Hepatocyte (in vitro differentiated cells): ENCODE results near the gene RXRB. TPM values are rescaled to one million over a fixed set of nuclear protein-coding genes. Genes with fewer than 3 reads are reported as not detected.

Source experiments
- DNase-seq: peaks from one replicate; pipeline ENCODE4 v3.0.0-alpha.2; 2016; ENCODE audit warnings: low spot score
- H2AFZ ChIP-seq: fragments of 200-600 bp; sonication (generic); 2 replicates; pipeline ENCODE4 v1.6.0; 2016; ENCODE audit warnings: antibody characterized with exemption, mild to moderate bottlenecking
- H3K27ac ChIP-seq: fragments of 200-600 bp; sonication (generic); 2 replicates; pipeline ENCODE4 v1.5.1; 2016; ENCODE audit warnings: mild to moderate bottlenecking
- H3K27me3 ChIP-seq: fragments of 200-600 bp; sonication (generic); 2 replicates; pipeline ENCODE4 v1.6.1; 2016
- H3K36me3 ChIP-seq: fragments of 200-600 bp; sonication (generic); replicated peaks from 2 replicates; pipeline ENCODE4 v1.5.1; 2016; ENCODE audit warnings: low read depth; ENCODE audit not compliant: insufficient read depth
- H3K4me1 ChIP-seq: fragments of 200-600 bp; sonication (generic); 2 replicates; pipeline ENCODE4 v1.5.1; 2016; ENCODE audit warnings: mild to moderate bottlenecking, moderate library complexity; ENCODE audit not compliant: insufficient read depth
- H3K4me2 ChIP-seq: fragments of 200-600 bp; sonication (generic); 2 replicates; pipeline ENCODE4 v1.6.0; 2016
- H3K4me3 ChIP-seq: fragments of 200-600 bp; sonication (generic); 2 replicates; pipeline ENCODE4 v1.5.1; 2016; ENCODE audit warnings: mild to moderate bottlenecking
- H3K79me2 ChIP-seq: fragments of 200-600 bp; sonication (generic); 2 replicates; pipeline ENCODE4 v1.6.0; 2017; ENCODE audit warnings: mild to moderate bottlenecking
- H3K9me2 ChIP-seq: fragments of 200-600 bp; sonication (generic); replicated peaks from 2 replicates; pipeline ENCODE4 v1.6.0; 2017; ENCODE audit warnings: mild to moderate bottlenecking; ENCODE audit not compliant: insufficient read depth
- H3K9me3 ChIP-seq: fragments of 200-600 bp; sonication (generic); 2 replicates; pipeline ENCODE4 v1.5.1; 2016; ENCODE audit warnings: low read depth, mild to moderate bottlenecking
- H4K20me1 ChIP-seq: fragments of 200-600 bp; sonication (generic); 2 replicates; pipeline ENCODE4 v1.6.0; 2016; ENCODE audit warnings: mild to moderate bottlenecking; ENCODE audit not compliant: insufficient read depth, poor library complexity, severe bottlenecking
- CTCF ChIP-seq: fragments of 200-600 bp; sonication (generic); IDR thresholded peaks from 2 replicates; pipeline ENCODE4 v1.5.1; 2016; ENCODE audit warnings: antibody characterized with exemption, mild to moderate bottlenecking; ENCODE audit not compliant: poor library complexity
- EZH2 ChIP-seq: fragments of 200-600 bp; sonication (generic); IDR thresholded peaks from 2 replicates; pipeline ENCODE4 v1.6.1; 2016; ENCODE audit warnings: antibody characterized with exemption, mild to moderate bottlenecking, borderline replicate concordance
- EZH2phosphoT487 ChIP-seq: fragments of 200-600 bp; sonication (generic); IDR thresholded peaks from one replicate; pipeline ENCODE4 v1.6.1; 2018; ENCODE audit warnings: antibody characterized with exemption, mild to moderate bottlenecking, low read depth, moderate library complexity; ENCODE audit not compliant: unreplicated experiment, severe bottlenecking
- WGBS: methylation state at CpG from one replicate; pipeline ENCODE4 v1.1.6; 2016; ENCODE audit warnings: low lambda C conversion rate; ENCODE audit errors: missing lambda C conversion rate; 5-methylcytosine and 5-hydroxymethylcytosine counted together
- polyA plus RNA-seq: library from polyadenylated mRNA; unstranded; fragments of >200 nt; fragmentation: Nextera tagmentation; extraction: Ambion mirVana; gene quantifications from 2 replicates; pipeline ENCODE4 v1.2.1, GENCODE V29; 2016
- total RNA-seq: library from RNA; depleted of rRNA; stranded (reverse); fragments of >200 nt; gene quantifications from 2 replicates; pipeline ENCODE4 v1.2.3, GENCODE V29; 2014

The RXRB gene
- total and polyA plus RNA-seq, 2 experiments from 2014 or later: 17.0 to 24.6 TPM

DNA sequence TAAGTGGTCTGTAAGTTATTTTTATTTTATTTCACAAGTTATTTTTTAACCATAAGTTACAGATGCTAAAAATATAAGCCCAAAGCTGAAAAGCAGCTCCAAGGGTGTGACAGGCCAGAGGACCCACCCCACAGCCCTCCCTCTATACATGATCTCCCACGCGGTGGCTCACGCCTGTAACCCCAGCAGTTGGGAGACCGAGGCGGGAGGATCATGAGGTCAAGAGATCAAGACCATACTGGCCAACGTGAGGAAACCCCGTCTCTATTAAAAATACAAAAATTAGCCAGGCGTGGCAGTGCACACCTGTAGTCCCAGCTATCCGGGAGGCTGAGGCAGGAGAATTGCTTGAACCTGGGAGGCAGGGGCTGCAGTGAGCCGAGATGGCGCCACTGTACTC is 40.4 kb downstream of the RXRB start:
- H3K9me2 ChIP-seq: no peaks in the 10 kb centered on the region
- no peaks in the 10 kb centered on the region for H4K20me1 ChIP-seq
- no peaks in the 10 kb centered on the region for H3K79me2 ChIP-seq
- no peak overlapping the region for H2AFZ ChIP-seq
- no peak overlapping the region for H3K4me2 ChIP-seq
- H3K4me3 ChIP-seq: no peak overlapping the region
- DNase-seq: no peak
- no peaks in the 10 kb centered on the region for H3K27me3 ChIP-seq
- H3K27ac ChIP-seq: no peak overlapping the region
- 94% methylated on average over 11 of the region's 11 CpGs for WGBS
- no peaks in the 10 kb centered on the region for H3K36me3 ChIP-seq
- TF ChIP-seq EZH2 (no peak), CTCF (no peak), EZH2phosphoT487 (no peak)
- H3K4me1 ChIP-seq: peaks cover 7% of the 10 kb centered on the region
- no peaks in the 10 kb centered on the region for H3K9me3 ChIP-seq

DNA sequence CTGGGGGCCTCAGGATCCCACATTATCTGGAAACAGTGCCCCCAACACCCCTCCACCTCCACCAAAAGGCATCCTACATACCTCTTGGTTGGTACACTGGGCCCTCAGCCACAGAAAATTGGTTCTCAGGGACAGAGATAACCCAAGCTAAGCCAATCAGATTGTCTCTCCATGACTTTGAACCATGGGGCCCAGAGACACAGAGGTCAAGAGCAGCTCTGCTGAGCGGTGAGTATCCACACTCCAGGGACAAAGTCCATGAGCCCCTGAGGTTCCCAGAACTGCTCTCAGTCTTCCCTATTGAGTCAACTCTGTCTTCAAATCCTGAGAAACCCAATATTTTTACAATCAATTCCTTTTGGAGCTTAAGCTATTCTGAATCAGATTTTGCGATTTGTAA is 43.5 kb downstream of the RXRB start:
- H3K9me2 ChIP-seq: no peaks in the 10 kb centered on the region
- no peaks in the 10 kb centered on the region for H3K27me3 ChIP-seq
- WGBS: 83% methylated on average over 2 of the region's 2 CpGs
- TF ChIP-seq EZH2 (no peak), EZH2phosphoT487 (no peak), CTCF (no peak)
- H3K4me3 ChIP-seq: no peak overlapping the region
- H3K9me3 ChIP-seq: no peaks in the 10 kb centered on the region
- no peak overlapping the region for H3K27ac ChIP-seq
- no peaks in the 10 kb centered on the region for H3K36me3 ChIP-seq
- peaks cover 4% of the 10 kb centered on the region for H3K4me1 ChIP-seq
- no peak for DNase-seq
- H3K79me2 ChIP-seq: no peaks in the 10 kb centered on the region
- H4K20me1 ChIP-seq: no peaks in the 10 kb centered on the region
- H2AFZ ChIP-seq: no peak overlapping the region
- no peak overlapping the region for H3K4me2 ChIP-seq

GRCh38 chr6:33156561-33156960 is 43.9 kb downstream of the RXRB start:
- Histone ChIP-seq H3K79me2 (no peaks in the 10 kb centered on the region), H3K36me3 (no peaks in the 10 kb centered on the region), H3K4me3 (no peak overlapping the region), H2AFZ (no peak overlapping the region), H3K4me1 (peaks cover under 1% of the 10 kb centered on the region), H3K9me2 (no peaks in the 10 kb centered on the region), H3K4me2 (no peak overlapping the region), H3K9me3 (no peaks in the 10 kb centered on the region), H4K20me1 (no peaks in the 10 kb centered on the region), H3K27ac (no peak overlapping the region), H3K27me3 (no peaks in the 10 kb centered on the region)
- WGBS: 84% methylated on average over 6 of the region's 6 CpGs
- no peak for DNase-seq
- TF ChIP-seq CTCF (no peak), EZH2phosphoT487 (no peak), EZH2 (no peak)

- 70% methylated on average over 4 of the region's 4 CpGs for WGBS
- H3K4me3 ChIP-seq: no peak overlapping the region
- no peaks in the 10 kb centered on the region for H4K20me1 ChIP-seq
- DNase-seq: no peak
- no peak overlapping the region for H3K27ac ChIP-seq
- TF ChIP-seq EZH2phosphoT487: no peak
- TF ChIP-seq CTCF: no peak
- no peak for TF ChIP-seq EZH2
- peaks cover 6% of the 10 kb centered on the region for H3K27me3 ChIP-seq
- H3K4me2 ChIP-seq: no peak overlapping the region
- no peaks in the 10 kb centered on the region for H3K79me2 ChIP-seq
- no peak overlapping the region for H2AFZ ChIP-seq
- H3K4me1 ChIP-seq: no peaks in the 10 kb centered on the region
- no peaks in the 10 kb centered on the region for H3K36me3 ChIP-seq
- no peaks in the 10 kb centered on the region for H3K9me3 ChIP-seq
- no peaks in the 10 kb centered on the region for H3K9me2 ChIP-seq
Measured at GRCh38 chr6:33154349-33154748, 46.1 kb downstream of the RXRB start.
